GM19372 (cell line): Measurements from ENCODE around the gene CCT8.
"Not testable (repeated sequence)": the region's sequence is repeated elsewhere in the genome, so short reads cannot be mapped to it uniquely, and the experiment has no call there.

ENCODE experiments used
- ATAC-seq: cut with Tn5 transposase; IDR thresholded peaks from one replicate; pipeline ENCODE4 v1.9.1; 2021; ENCODE audit warnings: mild to moderate bottlenecking, low read depth, moderate library complexity; ENCODE audit not compliant: unreplicated experiment

The CCT8 gene

DNA sequence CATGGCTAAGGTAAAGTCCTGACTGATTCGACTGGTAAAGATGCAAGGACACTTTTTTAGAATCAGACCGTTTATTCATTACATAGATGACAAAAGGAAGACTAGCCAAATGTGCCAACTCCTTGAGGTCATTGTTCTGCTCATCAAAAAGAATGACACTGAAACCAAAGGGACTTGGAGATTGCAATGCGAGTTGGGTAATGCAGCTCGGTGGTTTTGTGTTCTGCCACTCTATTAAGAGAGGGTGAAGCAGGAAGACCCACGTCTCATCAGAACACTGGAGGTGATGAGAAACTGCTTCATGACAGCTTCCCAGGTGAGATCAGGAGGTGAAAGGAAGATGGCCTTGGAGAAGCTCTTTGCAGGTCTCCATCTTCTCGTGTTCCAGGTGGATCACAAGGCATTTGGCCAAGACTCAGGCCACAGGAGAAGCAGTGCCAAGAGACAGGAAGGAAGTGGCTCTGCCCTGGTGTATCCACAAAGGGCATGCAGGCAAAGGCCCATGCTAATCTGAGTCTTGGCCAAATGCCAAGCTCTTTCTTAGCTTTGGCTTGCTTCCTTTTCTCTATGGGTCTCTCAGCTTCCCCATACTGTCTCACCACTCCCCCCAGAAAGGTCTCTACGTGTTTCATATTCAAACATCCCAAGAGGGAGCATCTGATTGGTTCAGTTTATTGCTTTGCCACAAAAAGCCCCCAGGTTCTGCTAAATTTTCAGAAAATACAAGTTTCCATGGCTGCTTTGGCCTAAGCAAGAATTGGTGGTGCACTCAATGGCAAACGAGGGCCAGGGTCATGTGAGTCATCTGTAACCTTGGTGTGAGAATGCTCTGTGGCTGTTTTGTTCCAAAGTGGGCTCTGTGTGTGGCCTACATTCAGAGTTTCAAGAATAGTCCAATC is 5.7 kb upstream of the CCT8 start:
- peak; percentile 49 for ATAC-seq

GRCh38 chr21:29077651-29078090 is 4.2 kb upstream of the CCT8 start:
- no peak for ATAC-seq

DNA sequence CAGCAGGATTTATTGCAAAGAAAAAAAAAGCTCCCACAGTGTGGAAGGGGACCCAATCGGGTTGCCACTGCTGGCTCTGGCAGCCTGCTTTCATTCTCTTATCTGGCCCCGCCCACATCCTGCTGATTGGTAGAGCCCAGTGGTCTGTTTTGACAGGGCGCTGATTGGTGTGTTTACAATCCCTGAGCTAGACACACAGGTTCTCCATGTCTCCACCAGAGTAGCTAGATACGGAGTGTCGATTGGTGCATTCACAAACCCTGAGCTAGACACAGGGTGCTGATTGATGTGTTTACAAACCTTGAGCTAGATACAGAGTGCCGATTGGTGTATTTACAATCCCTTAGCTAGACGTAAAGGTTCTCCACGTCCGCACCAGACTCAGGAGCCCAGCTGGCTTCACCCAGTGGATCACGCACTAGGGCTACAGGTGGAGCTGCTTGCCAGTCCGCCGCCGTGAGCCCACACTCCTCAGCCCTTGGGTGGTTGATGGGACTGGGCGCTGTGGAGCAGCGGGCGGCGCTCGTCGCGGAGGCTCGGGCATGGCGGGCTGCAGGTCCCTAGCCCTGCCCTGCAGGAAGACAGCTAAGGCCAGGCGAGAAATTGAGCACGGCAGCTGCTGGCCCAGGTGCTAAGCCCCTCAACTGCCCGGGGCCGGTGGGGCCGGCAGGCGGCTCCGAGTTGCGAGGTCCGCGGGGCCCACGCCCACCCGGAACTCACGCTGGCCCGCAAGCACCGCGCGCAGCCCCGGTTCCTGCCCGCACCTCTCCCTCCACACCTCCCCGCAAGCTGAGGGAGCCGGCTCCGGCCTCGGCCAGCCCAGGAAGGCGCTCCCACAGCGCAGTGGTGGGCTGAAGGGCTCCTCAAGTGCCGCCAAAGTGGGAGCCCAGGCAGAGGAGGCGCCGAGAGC is 3.5 kb upstream of the CCT8 start:
- ATAC-seq = not testable (repeated sequence)

GRCh38 chr21:29075706-29076466 is 2.4 kb upstream of the CCT8 start:
- no peak for ATAC-seq

DNA sequence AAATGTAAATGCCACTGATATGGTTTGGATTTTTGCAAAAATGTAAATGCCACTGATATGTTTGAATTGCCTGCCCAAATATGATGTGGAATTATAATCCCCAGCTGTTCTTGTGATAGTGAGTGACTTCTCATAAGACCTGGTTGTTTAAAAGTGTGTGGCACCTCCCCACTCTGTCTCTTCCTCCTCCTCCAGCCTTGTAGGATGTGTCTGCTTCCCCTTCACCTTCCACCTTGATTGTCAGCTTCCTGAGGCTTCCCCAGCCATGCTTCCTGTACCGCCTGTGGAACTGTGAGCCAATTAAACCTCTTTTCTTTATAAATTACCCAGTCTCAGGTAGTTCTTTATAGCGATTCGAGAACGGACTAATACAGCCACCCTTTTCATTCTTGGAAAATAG is 1.3 kb upstream of the CCT8 start:
- ATAC-seq = no peak

DNA sequence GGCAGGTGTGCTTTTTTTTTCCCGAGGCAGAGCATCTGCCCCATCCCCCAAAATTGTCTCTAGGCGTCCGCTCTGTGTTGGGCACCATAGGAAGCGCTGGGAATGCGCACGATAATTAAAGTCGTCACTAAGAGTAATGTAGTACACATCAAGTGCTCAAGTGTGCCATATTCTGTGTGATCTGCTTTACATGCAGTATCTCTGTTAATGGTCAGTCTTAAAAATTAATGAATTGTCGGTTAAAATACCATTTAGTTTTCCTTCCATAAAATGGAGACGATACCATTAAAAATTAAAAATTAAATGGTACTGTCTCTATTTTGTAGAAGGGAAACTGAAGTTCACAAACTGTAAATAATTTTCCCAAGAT is 544 bp upstream of the CCT8 start:
- ATAC-seq = peak; percentile 25

GRCh38 chr21:29072873-29073221 is 601 bp downstream of the CCT8 start:
- no peak for ATAC-seq

DNA sequence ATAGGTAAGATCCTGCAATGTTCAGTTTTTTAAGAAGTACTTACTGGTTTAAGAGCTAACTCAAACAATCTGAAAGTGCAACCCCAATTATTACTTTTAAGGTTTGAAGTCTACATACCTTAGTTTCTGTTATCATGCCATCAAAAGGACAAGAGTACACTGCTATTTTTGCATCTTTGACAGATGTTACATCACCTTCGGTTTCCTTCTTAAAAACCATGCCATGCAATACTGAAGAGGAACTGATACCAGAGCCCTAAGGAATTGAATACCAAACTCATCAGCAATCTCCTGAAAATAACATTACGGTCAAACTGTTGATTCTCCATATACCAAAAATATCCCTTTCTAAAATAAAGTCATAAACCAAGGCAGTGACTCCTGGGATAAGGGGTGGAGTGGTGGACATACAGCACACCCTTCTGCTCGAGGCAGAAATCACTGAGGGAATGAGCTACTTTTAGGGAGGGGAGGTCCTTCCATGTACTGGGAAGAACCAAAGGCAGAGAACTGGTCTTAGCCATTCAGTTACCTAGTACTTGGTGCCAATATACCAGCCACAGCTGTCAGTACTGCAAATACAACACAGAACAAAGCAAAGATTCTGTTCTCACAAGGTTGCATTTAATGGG is 8.5 kb downstream of the CCT8 start:
- ATAC-seq = peak; percentile 96

DNA sequence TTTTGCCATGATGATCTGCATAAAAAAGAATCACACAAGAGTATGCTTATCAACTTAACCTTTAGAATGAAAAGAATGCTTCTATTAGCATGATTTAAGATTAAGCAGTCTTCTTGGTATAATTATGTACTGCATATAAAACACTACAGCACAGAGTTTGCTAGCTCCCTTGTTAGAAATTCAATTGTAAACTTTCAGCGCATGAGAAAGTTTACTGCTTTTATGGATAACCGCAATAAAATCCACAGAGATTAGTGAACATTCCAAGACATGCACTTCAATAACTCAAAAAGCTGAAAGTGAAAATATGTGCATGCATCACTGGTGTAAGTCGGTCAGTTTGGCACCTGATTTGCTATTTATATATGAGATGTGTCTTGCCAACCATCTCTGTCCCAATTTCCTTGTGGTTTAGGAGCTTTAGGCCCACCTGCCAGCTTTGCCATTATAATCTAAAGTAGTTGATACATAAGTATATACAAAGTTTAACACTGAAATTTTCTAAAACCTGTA is 16.9 kb downstream of the CCT8 start:
- ATAC-seq = no peak

- ATAC-seq = no peak
These were observed 17.4 kb downstream of the CCT8 start for GRCh38 chr21:29056005-29056404.

DNA sequence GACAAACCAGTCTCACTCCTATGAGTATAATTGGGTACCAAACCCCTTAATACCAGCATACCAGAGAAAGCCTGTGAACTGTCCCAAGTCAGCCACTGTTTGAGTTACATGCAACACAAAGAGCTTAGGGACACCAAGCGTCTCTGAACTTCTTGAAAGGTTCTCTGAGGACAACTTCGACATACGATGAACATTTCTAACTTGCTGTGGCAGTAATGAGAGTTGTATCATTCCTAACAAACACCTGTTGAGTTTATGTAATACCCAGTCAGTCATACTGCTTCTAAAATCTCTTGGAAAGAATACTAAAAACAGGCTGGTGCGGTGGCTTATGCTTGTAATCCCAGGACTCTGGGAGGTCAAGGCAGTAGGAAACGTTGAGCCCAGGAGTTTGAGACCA is 18.4 kb downstream of the CCT8 start:
- no peak for ATAC-seq

DNA sequence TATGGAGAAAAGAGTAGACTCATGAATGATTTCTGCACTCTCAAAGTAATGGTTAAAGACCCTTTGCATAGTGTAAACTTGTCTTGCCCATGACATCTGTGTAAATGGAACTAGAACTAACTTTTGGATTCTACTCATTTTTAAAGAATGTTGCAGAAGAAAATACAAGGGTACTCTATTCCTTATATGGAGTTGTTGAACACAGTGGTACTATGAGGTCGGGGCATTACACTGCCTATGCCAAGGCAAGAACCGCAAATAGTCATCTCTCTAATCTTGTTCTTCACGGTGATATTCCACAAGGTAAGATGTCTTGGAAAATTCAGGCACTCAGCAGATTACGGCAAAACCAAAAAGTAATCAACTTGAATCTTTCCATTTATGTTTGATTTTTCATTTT is 19.8 kb downstream of the CCT8 start:
- ATAC-seq = no peak

DNA sequence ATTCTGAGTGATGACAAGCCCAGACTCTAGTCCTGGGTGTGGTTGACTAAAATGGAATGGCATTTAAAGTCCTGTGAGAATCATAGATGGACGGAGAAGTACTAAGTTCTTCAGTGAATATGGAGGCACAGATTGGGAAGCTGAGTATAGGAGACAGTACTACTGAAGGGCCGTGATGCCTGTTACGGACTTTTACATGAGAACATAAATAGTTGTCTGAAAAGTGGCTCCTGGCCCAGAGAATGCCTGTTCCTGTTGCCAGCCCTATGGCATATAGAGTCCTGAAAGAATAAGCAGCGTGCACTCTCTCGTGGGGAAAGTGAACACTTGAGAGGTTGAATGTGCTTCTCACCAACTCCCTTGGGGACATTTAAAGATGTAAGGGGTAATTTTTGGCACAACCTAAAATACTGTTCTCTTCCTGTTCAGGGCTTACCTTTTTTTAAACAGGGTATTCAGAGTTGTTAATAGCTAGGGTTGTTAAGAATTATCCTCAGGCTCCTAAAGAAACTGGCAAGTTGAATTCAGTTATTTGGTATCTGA is 20.4 kb downstream of the CCT8 start:
- no peak for ATAC-seq

DNA sequence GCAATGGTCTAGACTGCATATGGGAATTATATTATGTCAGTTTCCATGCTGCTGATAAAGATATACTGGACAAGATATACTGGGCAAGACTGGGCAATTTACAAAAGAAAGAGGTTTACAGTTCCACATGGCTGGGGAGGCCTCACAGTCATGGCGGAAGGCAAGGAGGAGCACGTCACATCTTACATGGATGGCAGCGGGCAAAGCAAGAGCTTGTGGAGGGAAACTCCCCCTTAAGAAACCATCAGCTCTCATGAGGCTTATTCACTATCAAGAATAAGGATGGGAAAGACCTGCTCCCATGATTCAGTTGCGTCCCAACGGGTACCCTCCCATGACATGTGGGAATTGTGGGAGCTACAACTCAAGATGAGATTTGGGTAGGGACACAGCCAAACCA is 21.2 kb downstream of the CCT8 start:
- ATAC-seq = no peak

- no peak for ATAC-seq
These were observed 38.8 kb downstream of the CCT8 start for GRCh38 chr21:29034678-29035077.

DNA sequence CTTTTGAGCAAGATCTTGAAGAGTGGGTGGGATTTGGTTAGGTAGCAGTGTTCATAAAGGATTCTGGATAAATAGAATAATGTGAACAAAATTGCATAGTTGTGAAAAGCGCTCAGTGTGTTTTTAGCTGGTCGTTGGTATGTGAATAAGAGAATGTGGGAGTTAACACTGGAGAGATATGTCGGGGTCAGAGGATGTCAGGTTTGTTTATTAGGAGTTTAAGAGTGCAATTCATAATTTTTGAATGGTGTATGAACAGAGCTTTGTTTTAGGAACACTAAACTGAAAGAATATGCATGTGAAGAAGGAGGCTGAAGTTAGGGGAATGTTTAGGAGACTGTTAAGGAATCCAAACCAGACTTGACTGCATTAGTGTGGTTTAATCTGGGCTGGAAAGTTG is 39.6 kb downstream of the CCT8 start:
- no peak for ATAC-seq

- ATAC-seq = no peak
These were observed 40.1 kb downstream of the CCT8 start for GRCh38 chr21:29033301-29033700.

GRCh38 chr21:29030909-29031308 is 42.5 kb downstream of the CCT8 start:
- no peak for ATAC-seq

- no peak for ATAC-seq
These were observed 43.9 kb downstream of the CCT8 start for GRCh38 chr21:29029524-29029923.

DNA sequence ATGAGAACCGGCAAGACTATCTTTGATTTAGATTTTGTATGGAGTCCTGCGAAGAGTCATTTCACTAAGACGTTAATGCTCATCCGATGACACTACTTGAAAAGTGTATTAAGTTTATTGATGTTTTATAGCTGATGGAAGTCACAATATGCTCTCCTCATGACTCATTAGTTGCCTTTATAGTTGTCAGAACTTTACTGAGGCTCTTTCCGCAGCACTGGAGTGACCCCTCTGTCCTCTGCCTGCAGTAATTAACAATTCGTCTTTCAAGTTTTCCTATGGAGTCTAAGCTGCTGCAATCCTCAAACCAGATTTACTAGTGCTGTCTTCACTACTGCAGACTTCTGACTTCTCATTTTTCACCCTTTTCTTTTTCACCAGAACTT is 48.1 kb downstream of the CCT8 start:
- ATAC-seq = no peak
